Stomach smooth muscle (tissue), 2 donors: ENCODE data around the gene RPS27L.

Experiments used
- H3K27ac ChIP-seq: one replicate; pipeline ENCODE4 v1.7.0; 2013; ENCODE audit warnings: mild to moderate bottlenecking, low read length, inconsistent platforms
- H3K27me3 ChIP-seq, 2 donors: one replicate each; pipeline ENCODE4 v1.7.0; 2013; ENCODE audit warnings: low read length in 2 of 2; ENCODE audit not compliant: insufficient read depth in 2 of 2, control insufficient read depth in 1 of 2
- H3K36me3 ChIP-seq, 2 donors: one replicate each; pipeline ENCODE4 v1.7.0; 2013; ENCODE audit warnings: low read length in 2 of 2; ENCODE audit not compliant: control insufficient read depth in 2 of 2, insufficient read depth in 2 of 2
- H3K4me1 ChIP-seq: one replicate; pipeline ENCODE4 v1.7.0; 2013; ENCODE audit warnings: low read length; ENCODE audit not compliant: control insufficient read depth, insufficient read depth
- H3K4me3 ChIP-seq, 2 donors: one replicate each; pipeline ENCODE4 v1.7.0; 2013; ENCODE audit warnings: low read length in 2 of 2
- H3K9ac ChIP-seq, 2 donors: one replicate each; pipeline ENCODE4 v1.7.0; 2013; ENCODE audit warnings: low read length in 2 of 2, mild to moderate bottlenecking in 1 of 2
- H3K9me3 ChIP-seq, 2 donors: one replicate each; pipeline ENCODE4 v1.7.0; 2013; ENCODE audit warnings: low read length in 2 of 2; ENCODE audit not compliant: control insufficient read depth in 2 of 2
- donor health status: healthy.
- donor health status: Pancreatic carcinoma.

The RPS27L gene

DNA sequence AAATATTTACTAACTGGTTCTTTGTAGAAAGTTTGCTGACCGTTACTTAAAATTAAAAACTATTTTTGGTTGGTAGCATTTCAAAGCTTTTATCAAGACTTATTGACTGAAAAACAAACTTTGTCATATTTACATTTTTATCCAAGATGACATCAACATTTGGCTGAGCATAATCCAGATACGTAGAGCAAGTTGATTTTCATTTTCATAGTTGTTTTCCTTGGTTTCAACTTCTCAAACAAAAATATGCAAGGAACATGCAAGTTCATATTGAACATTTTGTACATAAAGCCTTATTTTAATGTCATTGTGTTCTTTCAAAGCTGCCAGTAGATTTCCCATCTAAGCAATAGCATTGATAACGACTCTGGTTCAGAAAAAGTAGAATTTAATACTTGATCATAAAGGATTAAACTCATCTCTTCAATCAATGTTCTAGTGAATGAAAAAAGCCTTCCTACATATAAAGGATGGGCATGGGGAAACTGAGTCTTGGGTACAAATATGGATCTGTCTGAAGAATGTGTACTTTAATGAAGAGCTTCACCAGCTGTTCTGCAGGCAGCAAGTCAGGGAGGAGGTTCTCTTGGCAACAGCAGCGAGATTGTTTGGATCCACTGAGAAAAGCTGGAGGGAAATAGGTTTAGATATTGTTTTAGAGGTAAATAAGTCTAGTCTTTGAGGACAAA, 37.7 kb upstream of the RPS27L start:
- peak overlapping the region in 1 of 2 donors; percentile 9 for H3K4me3 ChIP-seq
- no peaks in the 10 kb centered on the region for H3K36me3 ChIP-seq
- no peaks in the 10 kb centered on the region for H3K9me3 ChIP-seq
- H3K9ac ChIP-seq = no peak overlapping the region
- no peak overlapping the region for H3K27ac ChIP-seq
- H3K4me1 ChIP-seq = no peaks in the 10 kb centered on the region
- no peaks in the 10 kb centered on the region for H3K27me3 ChIP-seq

GRCh38 chr15:63194302-63194701, 37.0 kb upstream of the RPS27L start:
- Histone ChIP-seq H3K27ac (no peak overlapping the region), H3K9ac (no peak overlapping the region), H3K4me3 (no peak overlapping the region), H3K27me3 (no peaks in the 10 kb centered on the region), H3K36me3 (no peaks in the 10 kb centered on the region), H3K4me1 (no peaks in the 10 kb centered on the region), H3K9me3 (no peaks in the 10 kb centered on the region)

DNA sequence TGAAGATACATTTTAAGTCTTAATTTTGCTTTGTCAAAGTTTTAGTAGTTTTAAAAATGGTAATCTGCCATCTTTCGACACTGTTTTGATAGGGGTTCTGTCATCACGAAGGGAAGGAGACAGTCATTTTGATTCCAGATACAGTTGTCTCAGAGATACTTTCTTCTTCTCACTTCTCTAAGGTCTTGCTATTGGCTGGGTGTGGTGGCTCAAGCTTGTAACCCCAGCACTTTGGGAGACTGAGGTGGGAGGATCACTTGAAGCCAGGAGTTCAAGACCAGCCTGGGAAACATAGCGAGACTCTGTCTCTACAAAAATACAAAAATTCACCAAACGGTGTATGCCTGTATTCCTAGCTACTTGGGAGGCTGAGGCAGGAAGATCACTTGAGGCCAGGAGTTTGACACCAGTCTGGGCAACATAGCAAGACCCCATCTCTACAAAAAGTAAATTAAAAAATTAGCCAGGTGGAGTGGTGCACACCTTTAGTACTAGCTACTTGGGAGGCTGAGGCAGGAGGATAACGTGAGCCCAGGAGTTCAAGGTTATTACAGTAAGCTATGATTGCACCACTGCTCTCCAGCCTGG, 35.4 kb upstream of the RPS27L start:
- Histone ChIP-seq H3K27ac (no peak overlapping the region), H3K4me3 (no peak overlapping the region), H3K4me1 (peaks cover 7% of the 10 kb centered on the region)

GRCh38 chr15:63191895-63192618, 34.8 kb upstream of the RPS27L start:
- no peaks in the 10 kb centered on the region for H3K36me3 ChIP-seq
- H3K4me1 ChIP-seq = peaks cover 7% of the 10 kb centered on the region
- H3K9ac ChIP-seq = no peak overlapping the region
- no peak overlapping the region for H3K27ac ChIP-seq
- H3K4me3 ChIP-seq = no peak overlapping the region
- no peaks in the 10 kb centered on the region for H3K27me3 ChIP-seq
- no peaks in the 10 kb centered on the region for H3K9me3 ChIP-seq

More for the DNA sequence above, 35.4 kb upstream of the RPS27L start:
- Histone ChIP-seq H3K36me3 (no peaks in the 10 kb centered on the region), H3K9ac (no peak overlapping the region), H3K27me3 (no peaks in the 10 kb centered on the region), H3K9me3 (no peaks in the 10 kb centered on the region)

DNA sequence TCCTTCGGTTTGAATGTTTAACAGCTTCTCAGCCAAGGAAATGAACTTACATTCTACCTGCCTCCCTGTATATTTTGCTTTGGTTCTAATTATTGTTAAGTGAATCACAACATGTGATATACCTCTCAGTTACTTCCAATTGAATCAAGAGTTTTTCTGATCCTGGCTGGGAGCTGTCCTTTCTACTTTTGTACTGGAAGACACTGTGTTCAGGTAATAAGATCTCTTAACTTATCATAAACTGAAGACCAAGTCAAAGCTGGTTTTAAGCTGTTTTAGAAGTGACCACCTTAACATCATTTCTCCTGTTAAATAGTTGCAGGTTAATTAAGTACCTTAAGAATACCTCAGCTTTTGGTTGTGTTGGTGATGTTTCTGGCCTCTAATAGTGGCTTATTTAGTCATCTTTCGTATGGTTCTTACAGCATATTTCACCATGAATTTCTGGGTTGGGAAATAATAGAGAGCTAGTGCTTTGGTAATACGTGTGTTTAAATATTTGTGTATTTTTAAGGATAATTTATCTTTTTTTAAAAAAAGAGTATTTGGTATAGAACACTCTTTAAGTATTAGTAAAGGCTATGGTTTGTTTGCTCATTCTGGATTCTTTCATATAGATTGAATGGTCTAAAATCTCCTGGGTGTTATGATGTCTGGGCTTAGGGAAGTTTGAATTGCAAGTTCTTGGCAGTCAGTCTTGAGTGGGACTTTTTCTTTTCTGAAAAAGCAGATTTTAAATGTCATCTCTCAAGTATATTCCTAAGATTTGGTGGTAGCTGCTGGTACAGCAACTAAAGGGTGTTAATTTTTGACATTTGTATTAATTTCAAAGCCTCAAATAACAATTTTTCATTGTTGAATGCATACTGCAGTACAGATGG, 33.7 kb upstream of the RPS27L start:
- no peak overlapping the region for H3K27ac ChIP-seq
- no peaks in the 10 kb centered on the region for H3K9me3 ChIP-seq
- H3K36me3 ChIP-seq = no peaks in the 10 kb centered on the region
- peak overlapping the region in 1 of 2 donors; percentile 70 for H3K9ac ChIP-seq
- H3K4me3 ChIP-seq = peak overlapping the region; percentile 35 to 81
- no peaks in the 10 kb centered on the region for H3K27me3 ChIP-seq
- peaks cover 7% of the 10 kb centered on the region for H3K4me1 ChIP-seq

GRCh38 chr15:63189941-63190768, 32.9 kb upstream of the RPS27L start:
- Histone ChIP-seq H3K27me3 (no peaks in the 10 kb centered on the region), H3K27ac (peak overlapping the region; percentile 70), H3K9ac (peak overlapping the region; percentile 70 to 82), H3K36me3 (no peaks in the 10 kb centered on the region), H3K4me1 (peaks cover 7% of the 10 kb centered on the region), H3K4me3 (peak overlapping the region; percentile 35 to 81), H3K9me3 (no peaks in the 10 kb centered on the region)

DNA sequence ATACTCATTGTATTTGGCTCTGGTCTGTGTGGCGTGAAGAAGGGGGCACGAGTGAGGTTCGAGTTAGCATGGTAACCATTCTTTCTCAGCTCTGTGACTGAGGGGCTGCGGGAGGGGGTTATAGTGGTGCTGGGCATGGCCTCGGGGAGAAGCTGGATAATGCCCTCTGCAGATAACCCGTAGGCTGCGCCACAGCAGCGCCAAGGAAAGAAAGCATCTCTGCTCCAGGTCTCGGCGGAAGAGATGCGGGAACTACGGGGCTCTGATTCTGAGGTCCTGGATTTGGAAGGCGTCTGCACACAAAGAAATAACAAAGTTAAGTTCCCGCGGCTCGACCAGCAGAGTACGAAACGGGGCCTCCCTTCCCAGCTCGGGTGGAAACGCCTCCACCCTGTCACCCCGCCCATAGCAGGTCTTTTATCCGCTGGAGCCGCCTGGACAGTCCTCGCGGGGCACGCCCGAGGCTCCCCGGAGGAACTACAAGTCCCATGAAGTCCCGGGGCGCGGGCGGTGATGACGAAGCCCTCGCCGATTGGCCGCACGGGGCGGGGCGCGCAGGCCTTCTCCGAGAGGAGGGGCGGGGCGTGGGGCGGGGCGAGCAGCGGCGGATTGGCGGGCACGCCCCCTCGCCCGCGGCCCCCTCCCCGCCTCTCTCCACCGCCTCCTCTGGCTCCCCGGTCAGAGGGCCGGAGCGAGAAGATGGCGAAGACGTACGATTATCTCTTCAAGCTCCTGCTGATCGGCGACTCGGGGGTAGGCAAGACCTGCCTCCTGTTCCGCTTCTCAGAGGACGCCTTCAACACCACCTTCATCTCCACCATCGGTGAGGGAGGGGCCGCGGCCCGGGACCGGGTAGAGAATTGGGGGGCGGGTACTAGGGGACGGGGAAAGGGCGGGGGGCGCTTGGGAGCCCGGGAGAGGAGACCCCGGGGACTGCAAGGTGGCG, 31.9 kb upstream of the RPS27L start, which contains the start of gene RAB8B:
TSS of gene RAB8B (plus strand) at position 681 of the 946 bp plus-strand sequence. CDS start at position 700, 19 bp downstream.
- peak within 1 kb of the TSS; percentile 70 to 82 for H3K9ac ChIP-seq
- peaks cover 7% of the 10 kb centered on the region for H3K4me1 ChIP-seq
- H3K4me3 ChIP-seq = peak within 1 kb of the TSS; percentile 81 to 84
- peak within 1 kb of the TSS; percentile 70 for H3K27ac ChIP-seq
- H3K27me3 ChIP-seq = no peaks in the 10 kb centered on the region
- H3K36me3 ChIP-seq = no peaks in the 10 kb centered on the region
- H3K9me3 ChIP-seq = no peaks in the 10 kb centered on the region

GRCh38 chr15:63188247-63188925, 31.1 kb upstream of the RPS27L start:
- Histone ChIP-seq H3K27ac (peak overlapping the region; percentile 43), H3K4me3 (peak overlapping the region; percentile 81 to 84), H3K9ac (peak overlapping the region; percentile 66 to 81), H3K36me3 (no peaks in the 10 kb centered on the region), H3K4me1 (peaks cover 7% of the 10 kb centered on the region), H3K27me3 (no peaks in the 10 kb centered on the region), H3K9me3 (no peaks in the 10 kb centered on the region)
